Stimulated activated CD4-positive, alpha-beta T cell treated with anti-CD3 and anti-CD28 coated beads, Interleukin-2, amount 100 ng/mL, for 4 hours (primary cell): ENCODE data around the gene BABAM2.
"Not testable (repeated sequence)": the region's sequence is repeated elsewhere in the genome, so short reads cannot be mapped to it uniquely, and the experiment has no call there.

Experiments
- DNase-seq: peaks from one replicate; pipeline ENCODE4 v3.0.0-alpha.2; 2020; ENCODE audit warnings: low read depth

Gene BABAM2

DNA sequence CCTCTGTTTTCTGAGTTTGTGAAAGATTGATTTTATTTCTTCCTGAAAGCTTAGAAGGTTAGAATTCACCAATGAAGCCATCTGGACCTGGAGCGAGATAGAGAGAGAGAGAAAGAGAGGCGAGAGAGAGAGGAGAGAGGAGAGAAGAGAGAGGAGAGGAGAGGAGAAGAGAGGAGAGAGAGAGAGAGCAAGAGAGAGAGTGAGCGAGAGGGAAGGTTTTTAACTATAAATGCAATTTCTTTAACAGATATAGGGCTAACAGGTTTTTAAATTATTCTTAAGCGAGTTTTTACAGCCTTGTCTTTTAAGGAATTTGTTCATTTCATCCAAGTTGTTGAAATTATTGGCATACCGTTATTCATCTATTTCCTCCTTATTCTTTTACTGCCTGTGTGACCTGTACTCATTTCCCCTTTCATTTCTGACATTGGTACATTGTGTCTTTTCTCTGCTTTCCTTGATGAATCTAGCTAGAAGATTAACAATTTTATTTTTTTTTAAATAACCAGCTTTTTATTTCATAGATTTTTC, 56.1 kb downstream of the BABAM2 start:
- DNase-seq: no peak

DNA sequence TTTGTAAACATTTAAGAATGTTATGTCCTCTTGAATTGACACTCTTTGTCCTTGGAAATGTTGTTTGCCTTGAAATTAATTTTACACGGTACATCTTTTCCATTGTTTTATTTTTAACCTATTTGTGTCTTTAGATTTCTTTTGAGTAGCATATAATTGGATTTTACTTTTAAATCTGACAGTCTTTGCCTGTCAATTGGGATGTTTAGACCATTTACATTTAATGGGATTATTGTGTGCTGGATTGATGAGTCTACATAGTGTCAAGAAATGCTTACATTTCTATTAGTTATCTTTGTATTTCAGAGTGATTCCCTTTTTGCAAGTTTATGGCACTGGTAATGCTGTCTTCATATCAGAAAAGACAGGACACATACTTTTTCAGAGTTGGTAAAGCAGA, 61.5 kb downstream of the BABAM2 start:
- DNase-seq: no peak

DNA sequence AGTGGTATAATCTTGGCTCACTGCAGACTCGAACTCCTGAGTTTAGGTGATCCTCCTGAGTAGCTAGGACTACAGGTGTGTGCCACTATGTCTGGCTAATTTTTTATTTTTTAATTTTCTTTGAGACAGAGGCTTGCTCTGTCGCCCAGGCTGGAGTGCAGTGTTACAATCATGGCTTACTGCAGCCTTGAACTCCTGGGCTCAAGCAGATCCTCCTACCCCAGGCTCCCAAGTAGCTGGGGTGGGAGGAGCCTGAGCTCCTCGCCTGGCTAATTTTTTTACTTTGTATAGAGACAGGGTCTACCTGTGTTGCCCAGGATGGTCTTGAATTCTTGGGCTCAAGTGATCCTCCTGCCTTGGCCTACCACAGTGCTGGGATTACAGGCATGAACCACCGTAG, 62.5 kb downstream of the BABAM2 start:
- DNase-seq: no peak

DNA sequence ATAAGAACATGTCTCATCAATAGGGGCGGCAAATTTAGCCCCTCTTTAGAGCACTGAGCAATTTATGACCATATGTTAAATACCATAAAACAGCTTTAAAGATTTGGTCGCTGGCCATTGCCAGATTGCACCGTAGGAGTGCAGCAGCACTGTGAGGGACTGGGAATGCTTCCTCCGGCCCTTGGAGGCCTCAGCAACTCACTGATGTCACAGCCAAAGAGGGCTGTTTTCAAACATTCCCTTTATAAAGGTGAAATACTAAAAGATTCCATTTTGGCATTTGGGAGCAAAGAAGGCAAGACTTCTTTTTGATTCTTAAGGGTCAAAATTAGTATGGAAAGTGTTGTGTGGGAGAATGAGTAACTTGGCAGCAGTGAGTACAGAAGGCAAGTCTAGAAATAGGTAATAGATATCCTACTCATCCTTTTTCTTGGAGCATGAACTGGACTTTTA, 63.7 kb downstream of the BABAM2 start:
- DNase-seq: no peak

DNA sequence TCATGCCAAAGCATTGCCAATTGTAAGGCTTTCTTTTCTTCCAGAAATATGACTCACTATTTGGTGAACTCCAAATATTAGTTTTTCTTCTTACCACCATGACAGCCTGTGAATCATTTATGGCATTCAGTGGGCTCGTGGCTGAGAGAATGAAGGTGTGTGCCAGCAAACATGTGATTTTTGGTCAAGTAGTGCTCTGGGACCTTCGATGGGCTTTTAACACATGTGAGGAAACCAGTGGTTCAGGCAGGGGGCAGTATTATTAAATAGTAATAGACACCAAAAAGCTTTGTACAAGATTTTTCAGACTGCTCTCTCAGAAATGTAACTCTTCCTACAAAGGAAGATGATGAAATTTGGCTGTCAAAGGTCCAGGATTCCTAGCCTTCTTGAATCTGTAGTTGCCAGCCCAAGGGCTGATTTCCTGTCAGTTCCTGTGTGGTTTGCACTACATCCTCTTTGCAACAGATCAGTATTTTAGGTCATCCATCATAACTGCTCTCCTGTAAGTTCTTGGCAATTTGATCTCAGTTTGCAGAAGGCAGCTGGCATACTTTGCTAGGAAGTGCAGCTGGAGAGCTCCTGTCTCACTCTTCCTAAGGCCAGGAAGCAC, 64.3 kb downstream of the BABAM2 start:
- DNase-seq: peak; percentile 27

DNA sequence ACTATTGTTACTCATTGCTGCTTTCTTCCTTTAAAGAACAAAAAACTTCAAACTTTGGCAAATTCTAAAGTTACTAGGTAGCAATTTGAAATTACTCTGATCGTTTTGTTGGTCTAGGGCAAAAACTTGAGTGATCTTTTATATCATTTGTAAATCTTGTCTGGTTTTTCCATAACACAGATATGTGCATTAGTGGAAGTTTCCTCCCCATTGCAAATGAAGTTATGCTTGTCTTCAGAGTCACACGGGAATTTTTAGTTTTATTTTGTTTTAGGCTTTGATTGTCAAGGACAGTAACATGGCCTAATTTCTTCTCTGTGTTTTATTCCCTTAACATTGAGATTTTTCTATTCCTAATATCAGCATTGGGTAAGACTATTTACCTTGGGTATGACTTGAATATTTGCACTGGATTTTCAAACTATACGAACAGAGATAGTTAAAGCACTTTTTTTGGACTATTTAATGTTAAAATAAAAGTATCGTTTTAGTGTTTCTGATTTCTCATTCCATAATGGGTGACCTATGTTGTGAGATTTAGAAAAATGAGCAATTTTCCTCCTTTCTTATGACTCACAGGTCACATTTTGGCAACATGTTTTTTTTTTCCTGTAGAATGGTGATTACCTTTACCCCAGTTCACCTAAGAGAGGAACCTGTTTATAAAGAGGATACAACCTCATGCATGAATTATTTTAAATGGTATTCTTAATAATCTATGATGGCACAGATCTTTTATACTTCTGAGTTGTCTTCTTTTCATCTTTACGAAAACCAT, 65.0 kb downstream of the BABAM2 start:
- DNase-seq: no peak

DNA sequence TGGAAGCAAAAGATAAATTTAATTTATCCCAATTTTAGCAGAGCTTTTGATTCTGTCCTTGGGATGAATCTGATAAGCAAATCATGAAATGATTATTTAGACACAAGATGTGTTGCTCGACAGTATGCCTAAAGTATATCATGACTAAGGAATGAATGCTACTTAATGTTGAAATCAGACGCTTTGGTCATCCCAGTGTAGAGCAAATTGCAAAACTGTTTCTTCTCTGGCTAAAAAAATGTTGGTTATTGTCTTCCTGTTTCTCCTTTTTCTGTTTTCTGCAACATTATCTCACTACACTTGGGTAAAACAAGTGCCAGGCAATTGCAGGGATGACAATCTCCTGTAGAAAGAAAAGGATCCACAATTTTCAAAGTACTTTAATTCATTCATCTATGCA, 66.4 kb downstream of the BABAM2 start:
- DNase-seq: no peak

DNA sequence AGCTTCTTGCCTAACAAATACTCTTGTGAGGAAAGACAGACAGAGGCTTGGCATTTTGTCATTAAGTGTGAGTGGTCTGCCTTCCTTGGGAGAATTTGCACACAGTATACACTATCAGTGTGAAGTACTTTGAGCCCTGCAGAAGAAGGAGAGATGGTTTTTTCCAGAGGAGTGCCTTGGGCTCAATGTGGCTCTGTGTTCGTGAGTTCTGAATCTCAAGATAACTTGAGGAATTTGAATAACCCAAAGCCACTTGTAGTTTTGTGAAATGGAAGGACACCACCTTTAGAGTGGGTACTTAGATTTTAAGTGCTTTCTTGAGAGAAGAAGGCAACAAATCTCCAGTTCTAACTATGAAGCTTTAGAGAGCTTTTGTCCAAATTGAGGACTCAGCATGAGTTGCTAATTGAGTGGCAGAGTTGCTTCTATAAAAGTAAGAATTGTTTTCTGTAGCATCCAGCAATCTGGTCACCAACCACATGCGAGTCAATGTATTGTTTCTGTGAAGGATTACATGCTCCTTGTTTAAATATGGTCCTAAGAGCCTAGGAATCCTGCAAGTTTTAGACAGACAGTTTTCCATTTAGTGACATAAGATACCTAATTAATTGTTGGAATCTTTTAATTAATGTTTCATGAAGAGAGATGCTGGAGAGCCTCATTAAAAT, 68.3 kb downstream of the BABAM2 start:
- no peak for DNase-seq

DNA sequence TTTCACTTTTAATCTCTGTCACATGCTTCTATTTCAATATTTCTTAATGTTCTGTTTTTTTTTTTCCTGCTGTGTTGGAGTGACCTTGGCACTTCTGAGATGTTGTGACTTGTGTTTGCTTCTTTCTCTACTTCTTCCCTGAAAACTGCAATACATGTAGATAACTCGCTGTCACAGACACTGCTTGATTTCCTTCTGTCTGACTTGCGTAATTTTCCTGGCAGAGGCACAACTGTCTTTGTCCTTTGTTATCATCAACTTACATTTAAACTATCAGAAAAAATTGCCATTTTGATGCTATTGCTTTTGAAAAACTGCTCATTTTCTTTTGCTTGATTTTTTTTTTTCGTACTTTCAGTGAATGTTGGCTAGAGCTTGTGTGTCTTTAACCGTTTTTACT, 69.0 kb downstream of the BABAM2 start:
- no peak for DNase-seq

DNA sequence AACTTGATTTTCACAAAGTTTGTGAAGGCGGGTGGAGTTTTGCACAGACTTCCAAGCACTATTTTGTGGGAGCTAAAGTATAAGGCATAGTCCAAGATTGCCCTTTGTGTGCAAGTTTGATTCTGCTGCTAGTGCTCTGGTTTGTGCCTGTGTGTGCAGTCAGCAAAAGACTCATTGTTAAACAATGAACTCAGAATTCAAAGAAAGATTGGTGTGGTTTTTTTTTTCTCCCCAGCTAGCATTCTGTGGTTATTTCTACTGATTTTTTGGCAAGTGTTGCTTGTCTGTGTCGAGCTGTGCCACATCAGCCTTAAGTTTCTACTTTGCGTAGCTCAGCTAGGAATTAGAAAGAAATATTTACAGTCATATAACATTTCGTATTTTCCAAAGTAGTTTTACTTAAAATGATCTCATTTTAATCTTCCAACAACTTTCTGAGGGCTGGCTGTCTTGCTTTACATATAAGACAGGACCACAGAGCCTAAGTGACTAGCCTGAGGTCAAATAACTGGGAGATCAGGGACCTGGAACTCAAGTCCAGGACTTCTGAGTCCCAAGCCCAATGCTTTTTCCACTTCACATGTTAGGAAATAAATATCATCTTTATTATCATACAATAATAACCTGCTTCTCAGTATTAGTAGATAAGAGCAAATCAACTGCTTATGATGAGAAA, 69.8 kb downstream of the BABAM2 start:
- no peak for DNase-seq

DNA sequence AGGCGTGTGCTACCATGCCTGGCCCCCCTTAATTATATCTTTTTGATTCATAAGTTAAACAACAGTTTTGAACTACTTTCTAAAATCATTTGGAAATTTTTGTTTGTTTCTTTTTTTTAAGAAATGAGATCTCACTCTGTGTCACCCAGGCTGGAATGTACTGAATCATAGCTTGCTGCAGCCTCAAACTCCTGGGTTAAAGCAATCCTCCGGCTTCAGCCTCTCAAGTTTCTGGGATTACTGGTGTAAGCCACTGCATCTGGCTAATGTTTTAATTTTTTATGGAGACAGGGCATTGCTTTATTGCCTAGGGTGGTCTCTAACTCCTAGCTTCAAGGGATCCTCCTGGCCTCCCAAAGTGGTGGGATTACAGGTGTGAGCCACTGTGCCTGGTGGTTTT, 71.5 kb downstream of the BABAM2 start:
- no peak for DNase-seq

DNA sequence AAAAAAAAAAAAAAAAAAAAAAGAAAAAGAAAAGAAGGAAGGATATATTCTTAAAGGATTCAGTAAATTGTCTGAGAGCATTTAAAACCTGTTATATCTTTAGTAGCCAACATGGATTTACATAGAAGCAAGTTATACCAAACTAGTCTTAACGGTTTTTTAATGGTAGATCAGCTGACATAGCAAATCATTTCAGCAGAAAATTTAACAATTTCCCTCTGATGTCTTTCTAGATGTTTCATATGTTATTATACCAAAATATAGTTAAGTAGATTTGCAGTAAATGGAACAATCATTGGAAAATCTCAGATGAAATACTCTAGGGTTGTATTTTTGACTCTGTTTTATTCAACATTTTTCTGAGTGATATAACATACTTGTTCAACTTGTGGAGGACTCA, 72.9 kb downstream of the BABAM2 start:
- DNase-seq: no peak

DNA sequence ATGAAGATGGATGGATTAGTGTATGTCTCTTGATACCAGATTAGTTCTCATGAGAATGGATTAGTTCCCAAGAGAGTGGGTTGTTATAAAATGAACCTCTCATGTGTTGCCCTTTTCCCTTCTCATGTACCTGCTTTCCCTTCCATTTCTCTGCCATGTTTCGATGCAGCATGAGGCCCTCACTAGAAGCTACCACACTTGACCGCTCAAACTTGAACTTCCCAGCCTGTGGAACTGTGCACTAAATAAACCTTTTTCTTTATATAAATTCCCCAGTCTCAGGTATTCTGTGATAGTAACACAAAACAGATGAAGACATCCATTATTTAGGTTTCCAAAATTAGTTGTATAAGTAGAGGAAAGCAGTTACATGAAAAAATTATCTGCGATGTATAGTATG, 73.5 kb downstream of the BABAM2 start:
- no peak for DNase-seq

DNA sequence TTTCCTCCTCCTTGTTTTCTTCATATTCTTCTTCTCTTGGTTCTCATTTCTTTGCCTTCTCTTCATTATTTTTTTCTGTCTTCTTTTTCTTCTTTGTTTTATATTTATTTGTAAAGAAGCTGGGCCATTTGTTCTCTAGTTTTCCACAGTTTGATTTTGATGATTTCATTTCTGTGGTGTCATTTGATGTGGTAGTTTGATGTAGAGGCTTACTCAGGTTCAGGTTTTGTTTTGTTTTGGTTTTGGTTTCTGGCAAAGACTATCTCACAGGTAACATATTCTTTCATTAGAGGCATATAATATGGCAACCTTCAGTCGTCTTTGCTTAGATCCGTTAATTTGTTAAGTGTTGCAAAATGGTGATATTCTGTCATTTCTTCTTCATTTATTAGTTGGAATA, 75.3 kb downstream of the BABAM2 start:
- no peak for DNase-seq

DNA sequence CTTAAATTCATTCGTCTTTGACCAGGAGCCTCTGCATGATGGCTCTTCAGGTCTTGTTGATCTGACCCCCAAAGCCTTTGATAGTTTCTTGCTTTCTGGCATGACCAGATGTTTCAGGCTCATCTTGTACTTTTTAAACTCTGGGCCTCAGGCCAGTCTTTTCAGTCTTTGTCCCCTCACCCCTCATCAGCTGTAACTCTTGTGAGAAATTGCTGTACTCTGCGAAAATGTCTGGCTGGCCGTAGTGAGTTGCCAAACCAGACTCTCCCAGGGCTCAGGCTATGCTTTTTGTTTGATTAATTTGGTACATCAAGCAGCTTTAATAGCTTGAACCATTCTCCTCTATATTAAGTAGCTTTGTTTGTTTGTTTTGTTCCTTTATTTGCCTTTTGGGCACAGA, 75.9 kb downstream of the BABAM2 start:
- no peak for DNase-seq

DNA sequence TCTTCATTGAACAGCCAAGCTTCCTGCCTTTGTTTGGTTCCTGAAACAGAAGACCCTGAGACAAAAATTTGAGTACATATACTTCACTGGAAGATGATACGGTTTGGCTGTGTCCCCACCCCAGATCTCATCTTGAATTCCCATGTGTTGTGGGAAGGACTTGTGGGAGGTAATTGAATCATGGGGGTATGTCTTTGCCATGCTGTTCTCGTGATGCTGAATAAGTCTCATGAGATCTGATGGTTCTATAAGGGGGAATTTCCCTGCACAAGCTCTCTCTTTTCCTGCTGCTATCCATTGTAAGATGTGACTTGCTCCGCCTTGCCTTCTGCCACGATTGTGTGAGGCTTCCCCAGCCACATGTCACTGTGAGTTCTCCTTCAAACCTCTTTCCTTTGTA, 76.5 kb downstream of the BABAM2 start:
- DNase-seq: no peak

DNA sequence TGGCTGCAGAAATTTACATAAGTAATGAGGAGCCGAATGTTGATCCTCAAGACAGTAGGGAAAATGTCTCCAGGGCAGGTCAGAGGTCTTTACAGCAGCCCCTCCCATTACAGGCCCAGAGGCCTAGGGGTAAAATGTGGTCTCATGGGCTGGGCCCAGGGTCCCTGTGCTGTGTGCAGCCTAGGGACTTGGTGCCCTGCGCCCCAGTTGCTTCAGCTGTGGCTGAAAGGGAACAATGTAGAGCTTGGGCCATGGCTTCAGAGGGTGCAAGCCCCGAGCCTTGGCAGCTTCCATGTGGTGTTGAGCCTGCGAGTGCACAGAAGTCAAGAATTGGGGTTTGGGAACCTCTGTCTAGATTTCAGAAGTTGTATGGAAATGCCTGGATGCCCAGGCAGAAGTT, 77.5 kb downstream of the BABAM2 start:
- not testable (repeated sequence) for DNase-seq

DNA sequence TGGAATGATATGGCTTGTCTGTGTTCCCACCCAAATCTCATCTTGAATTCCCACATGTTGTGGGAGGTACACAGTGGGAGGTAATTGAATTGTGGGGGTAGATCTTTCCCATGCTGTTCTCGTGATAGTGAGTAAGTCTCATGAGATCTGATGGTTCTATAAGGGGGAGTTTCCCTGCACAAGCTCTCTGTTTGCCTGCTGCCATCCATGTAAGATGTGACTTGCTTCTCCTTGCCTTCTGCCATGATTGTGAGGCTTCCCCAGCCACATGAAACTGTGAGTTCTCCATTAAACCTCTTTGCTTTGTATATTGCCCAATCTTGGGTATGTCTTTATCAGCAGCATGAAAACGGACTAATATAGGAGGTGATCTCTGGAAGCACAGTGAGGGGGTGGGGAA, 78.4 kb downstream of the BABAM2 start:
- DNase-seq: not testable (repeated sequence)

DNA sequence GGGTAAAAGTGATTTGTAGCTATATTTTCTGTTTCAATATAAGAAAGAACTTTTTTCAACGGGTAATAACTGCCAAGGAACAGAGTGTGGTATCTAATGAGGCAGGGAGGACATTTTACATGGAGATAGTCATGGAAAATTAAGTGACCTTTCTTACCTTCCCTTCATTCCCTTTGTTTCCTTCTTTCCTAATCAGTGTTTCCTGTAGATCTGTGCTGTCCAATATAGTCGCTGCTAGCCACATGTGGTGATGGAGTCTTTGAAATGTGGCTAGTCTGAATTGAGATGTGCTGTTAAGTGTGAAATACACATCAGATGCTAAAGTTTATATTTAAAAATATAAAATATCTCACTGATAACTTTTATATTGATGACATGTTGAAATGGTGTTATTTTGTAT, 81.8 kb downstream of the BABAM2 start:
- no peak for DNase-seq

DNA sequence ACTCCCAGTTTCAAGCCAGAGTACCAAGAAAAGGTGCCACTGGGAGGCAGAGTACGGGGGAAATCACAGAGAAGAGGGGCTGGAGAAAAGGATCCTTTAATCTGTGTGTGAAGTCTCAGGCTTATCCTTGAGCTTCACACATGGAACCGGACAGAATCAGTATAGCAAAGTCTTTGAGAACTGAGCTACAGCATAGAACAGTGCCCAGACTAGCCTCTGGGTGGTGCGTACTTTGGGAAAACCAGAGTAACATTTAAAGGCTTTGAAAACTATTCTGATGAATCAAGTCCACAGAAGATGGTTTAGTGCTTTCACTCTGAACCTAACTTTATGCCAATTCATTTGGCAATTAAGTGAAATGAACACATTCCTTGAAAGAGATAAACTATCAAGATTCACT, 83.1 kb downstream of the BABAM2 start:
- no peak for DNase-seq

DNA sequence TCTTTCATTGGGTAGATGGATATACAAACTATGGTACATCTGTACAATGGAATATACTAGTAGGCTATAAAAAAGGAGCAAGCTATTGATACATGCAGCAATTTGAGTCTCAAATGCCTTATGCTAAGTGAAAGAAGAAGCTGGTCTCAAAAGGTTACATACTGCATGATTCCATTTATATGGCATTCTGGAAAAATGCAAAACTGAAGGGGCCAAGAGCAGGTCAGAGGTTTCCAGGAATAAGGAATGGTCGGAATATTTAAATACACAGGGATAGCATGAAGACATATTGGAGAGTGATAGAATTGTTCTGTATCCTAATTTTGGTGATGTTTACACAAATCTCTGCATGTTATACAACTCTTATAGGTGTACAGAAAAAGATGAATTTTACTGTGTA, 85.8 kb downstream of the BABAM2 start:
- DNase-seq: no peak

DNA sequence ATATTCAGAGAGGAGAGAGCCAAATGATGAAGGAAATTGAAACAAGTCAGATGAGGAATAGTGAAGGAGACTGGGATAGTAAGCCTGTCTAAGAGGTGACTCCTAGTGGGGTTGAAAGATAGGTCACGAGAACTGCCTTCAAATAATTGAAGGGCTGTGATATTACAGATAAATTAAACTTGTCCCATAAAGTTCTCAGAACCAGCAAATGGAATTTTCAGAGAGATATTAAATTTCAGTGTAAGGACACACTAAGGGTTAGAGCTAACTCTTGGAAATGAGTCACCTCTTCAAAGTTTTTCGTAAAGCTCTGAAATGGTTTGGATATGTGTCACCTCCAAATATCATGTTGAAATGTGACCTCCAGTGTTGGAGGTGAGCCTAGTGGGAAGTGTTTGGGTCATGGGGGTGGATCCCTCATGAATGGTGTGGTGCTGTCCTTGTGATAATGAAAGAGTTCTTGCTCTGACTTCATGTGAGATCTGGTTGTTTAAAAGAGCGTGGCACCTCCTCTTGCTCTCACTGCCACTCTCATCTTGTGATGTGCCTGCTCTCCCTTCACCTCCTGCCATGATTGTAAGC, 87.3 kb downstream of the BABAM2 start:
- no peak for DNase-seq
